GM21576 (cell line): Measurements from ENCODE around the gene FRZB.
"Not testable (repeated sequence)": the region's sequence is repeated elsewhere in the genome, so short reads cannot be mapped to it uniquely, and the experiment has no call there.

Source experiments
- ATAC-seq: cut with Tn5 transposase; IDR thresholded peaks from one replicate; pipeline ENCODE4 v1.9.1; 2021; ENCODE audit warnings: mild to moderate bottlenecking, moderate library complexity; ENCODE audit not compliant: unreplicated experiment

The FRZB gene

GRCh38 chr2:182866461-182867406 is at the start of gene FRZB:
Gene FRZB (minus strand): TSS chr2:182866637. CDS start chr2:182866552, 85 bp downstream.
- no peak for ATAC-seq

GRCh38 chr2:182915369-182916326 is 49.2 kb upstream of the FRZB start:
- ATAC-seq, result no peak

- no peak for ATAC-seq
Measured at GRCh38 chr2:182914852-182915251, 48.4 kb upstream of the FRZB start.

- no peak for ATAC-seq
Measured at GRCh38 chr2:182913064-182913463, 46.6 kb upstream of the FRZB start.

GRCh38 chr2:182912518-182912915 is 46.1 kb upstream of the FRZB start:
- ATAC-seq, result no peak

GRCh38 chr2:182911813-182912517 is 45.5 kb upstream of the FRZB start:
- no peak for ATAC-seq

GRCh38 chr2:182910965-182911364 is 44.5 kb upstream of the FRZB start:
- ATAC-seq, result no peak

- no peak for ATAC-seq
Measured at GRCh38 chr2:182907081-182907830, 40.8 kb upstream of the FRZB start.

GRCh38 chr2:182906454-182906853 is 40.0 kb upstream of the FRZB start:
- ATAC-seq, result no peak

GRCh38 chr2:182904844-182905243 is 38.4 kb upstream of the FRZB start:
- no peak for ATAC-seq

- ATAC-seq, result no peak
Measured at GRCh38 chr2:182903566-182903965, 37.1 kb upstream of the FRZB start.

- ATAC-seq, result no peak
Measured at GRCh38 chr2:182901748-182902147, 35.3 kb upstream of the FRZB start.

- no peak for ATAC-seq
Measured at GRCh38 chr2:182898718-182899117, 32.3 kb upstream of the FRZB start.

GRCh38 chr2:182897137-182897536 is 30.7 kb upstream of the FRZB start:
- no peak for ATAC-seq

- ATAC-seq, result no peak
Measured at GRCh38 chr2:182895798-182896197, 29.4 kb upstream of the FRZB start.

- no peak for ATAC-seq
Measured at GRCh38 chr2:182895169-182895568, 28.7 kb upstream of the FRZB start.

- ATAC-seq, result no peak
Measured at GRCh38 chr2:182894174-182894573, 27.7 kb upstream of the FRZB start.

GRCh38 chr2:182893666-182894065 is 27.2 kb upstream of the FRZB start:
- ATAC-seq, result no peak

- ATAC-seq, result not testable (repeated sequence)
Measured at GRCh38 chr2:182893035-182893434, 26.6 kb upstream of the FRZB start.

- ATAC-seq, result no peak
Measured at GRCh38 chr2:182891611-182892010, 25.2 kb upstream of the FRZB start.
